Brain microvascular endothelial cell (primary cell): ENCODE data around the gene ADARB2.

ENCODE experiments used
- DNase-seq: peaks from one replicate; pipeline ENCODE4 v3.0.0-alpha.2; 2020
- H3K27ac ChIP-seq: fragments of 250-450 bp; sonication (Bioruptor Pico); 2 replicates; pipeline ENCODE4 v1.5.1; 2020; ENCODE audit warnings: mild to moderate bottlenecking, moderate library complexity
- H3K27me3 ChIP-seq: fragments of 250-450 bp; sonication (Bioruptor Pico); replicated peaks from 2 replicates; pipeline ENCODE4 v1.5.1; 2020; ENCODE audit warnings: mild to moderate bottlenecking
- H3K36me3 ChIP-seq: fragments of 250-450 bp; sonication (Bioruptor Pico); replicated peaks from 2 replicates; pipeline ENCODE4 v1.5.1; 2020; ENCODE audit warnings: mild to moderate bottlenecking
- H3K4me3 ChIP-seq: 2 replicates; pipeline ENCODE4 v1.5.1; 2011; ENCODE audit warnings: low read depth, mild to moderate bottlenecking, control low read depth, low read length, moderate library complexity
- in situ Hi-C: cut with HindIII; loops from 2 replicates; pipeline ENCODE4 v1.10.0; 2017; ENCODE audit warnings: low sequenced_read_pairs, low pct_ligation_motif_present
- TF ChIP-seq, protein P1 (sequence below): IDR thresholded peaks from 2 replicates; pipeline ENCODE4 v1.5.1; 2011; ENCODE audit warnings: low read depth, mild to moderate bottlenecking, moderate library complexity, low read length, control low read depth, inconsistent platforms; ENCODE audit errors: missing control alignments

ADARB2 gene

DNA sequence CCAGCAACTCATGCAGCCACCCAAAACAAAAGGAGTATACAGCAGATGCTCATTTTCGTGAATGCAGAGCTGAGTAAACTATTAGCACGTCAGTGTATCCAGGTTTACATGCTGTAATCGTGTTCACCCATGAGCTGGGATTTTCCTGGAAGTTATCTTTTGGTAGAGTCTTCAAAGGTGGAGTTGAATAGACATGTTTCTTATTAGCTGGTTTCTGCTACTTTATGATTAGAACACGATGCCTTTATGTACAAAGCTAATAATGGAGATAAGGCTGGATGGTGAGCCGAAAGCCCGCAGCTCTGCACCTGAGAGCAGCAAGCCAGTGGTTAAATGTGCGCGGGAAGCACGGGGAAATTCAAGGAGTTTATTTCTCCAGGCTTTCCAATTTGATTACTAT, 123.8 kb downstream of the ADARB2 start:
- no peak for DNase-seq
- TF ChIP-seq, protein P1, sequence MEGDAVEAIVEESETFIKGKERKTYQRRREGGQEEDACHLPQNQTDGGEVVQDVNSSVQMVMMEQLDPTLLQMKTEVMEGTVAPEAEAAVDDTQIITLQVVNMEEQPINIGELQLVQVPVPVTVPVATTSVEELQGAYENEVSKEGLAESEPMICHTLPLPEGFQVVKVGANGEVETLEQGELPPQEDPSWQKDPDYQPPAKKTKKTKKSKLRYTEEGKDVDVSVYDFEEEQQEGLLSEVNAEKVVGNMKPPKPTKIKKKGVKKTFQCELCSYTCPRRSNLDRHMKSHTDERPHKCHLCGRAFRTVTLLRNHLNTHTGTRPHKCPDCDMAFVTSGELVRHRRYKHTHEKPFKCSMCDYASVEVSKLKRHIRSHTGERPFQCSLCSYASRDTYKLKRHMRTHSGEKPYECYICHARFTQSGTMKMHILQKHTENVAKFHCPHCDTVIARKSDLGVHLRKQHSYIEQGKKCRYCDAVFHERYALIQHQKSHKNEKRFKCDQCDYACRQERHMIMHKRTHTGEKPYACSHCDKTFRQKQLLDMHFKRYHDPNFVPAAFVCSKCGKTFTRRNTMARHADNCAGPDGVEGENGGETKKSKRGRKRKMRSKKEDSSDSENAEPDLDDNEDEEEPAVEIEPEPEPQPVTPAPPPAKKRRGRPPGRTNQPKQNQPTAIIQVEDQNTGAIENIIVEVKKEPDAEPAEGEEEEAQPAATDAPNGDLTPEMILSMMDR: no peak
- H3K4me3 ChIP-seq: no peak overlapping the region
- H3K36me3 ChIP-seq: no peaks in the 10 kb centered on the region
- in situ Hi-C loops: no loop called here
- no peaks in the 10 kb centered on the region for H3K27me3 ChIP-seq
- no peak overlapping the region for H3K27ac ChIP-seq

DNA sequence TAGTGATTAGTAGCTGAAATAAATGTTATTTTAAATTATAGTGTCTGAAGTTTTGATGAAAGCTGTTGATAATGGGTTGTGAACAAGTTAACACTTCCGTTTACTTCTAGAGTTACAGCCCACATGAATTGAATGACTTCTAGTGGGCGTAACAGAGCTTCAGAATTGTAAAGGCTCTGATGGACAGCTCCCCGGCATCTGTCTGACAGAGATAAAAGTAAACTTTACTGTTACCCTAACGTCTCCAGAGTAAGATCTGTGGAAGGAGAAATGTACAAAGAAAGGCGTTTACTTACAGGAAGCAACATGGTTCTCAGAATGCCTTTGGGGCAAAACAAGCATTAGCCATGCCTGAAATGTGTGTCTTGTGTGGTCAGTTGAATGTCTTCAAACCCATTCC, 124.4 kb downstream of the ADARB2 start:
- no peaks in the 10 kb centered on the region for H3K27me3 ChIP-seq
- in situ Hi-C loops: no loop called here
- TF ChIP-seq, protein P1: no peak

DNA sequence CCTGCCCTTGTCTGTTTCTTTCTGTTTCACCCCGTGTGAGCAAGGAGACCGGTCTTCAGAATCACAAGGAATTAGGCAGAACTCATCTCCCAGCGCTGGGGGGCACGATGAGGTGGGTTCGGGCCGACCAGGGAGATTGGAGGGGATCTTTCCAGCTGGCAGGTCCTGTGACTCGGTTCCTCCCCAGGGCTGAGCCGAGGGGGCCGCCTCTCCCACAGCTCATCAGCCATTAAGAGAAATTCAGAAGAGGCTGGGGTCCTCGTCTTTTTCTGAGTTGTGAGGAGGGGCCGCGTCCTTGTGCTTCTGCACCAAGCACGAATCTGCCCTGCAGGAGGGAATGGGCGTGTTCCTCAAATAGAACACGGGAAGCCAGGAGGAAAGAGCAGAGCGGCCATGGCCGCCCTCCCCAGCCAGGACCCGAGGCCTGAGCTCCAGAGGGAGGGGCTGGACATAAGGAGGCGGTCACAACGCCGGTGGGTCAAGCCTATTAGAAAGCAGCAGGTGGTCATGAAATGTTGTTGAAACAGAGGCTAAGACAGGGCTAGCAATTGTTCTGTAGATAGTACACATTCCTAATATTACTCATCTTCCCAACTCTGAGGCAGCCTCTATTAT, 125.3 kb downstream of the ADARB2 start:
- H3K27me3 ChIP-seq: no peaks in the 10 kb centered on the region
- no peaks in the 10 kb centered on the region for H3K36me3 ChIP-seq
- in situ Hi-C loops: no loop called here
- DNase-seq: no peak
- H3K4me3 ChIP-seq: no peak overlapping the region
- no peak overlapping the region for H3K27ac ChIP-seq
- TF ChIP-seq, protein P1: no peak

More for the DNA sequence above, 124.4 kb downstream of the ADARB2 start:
- Histone ChIP-seq H3K4me3 (no peak overlapping the region), H3K36me3 (no peaks in the 10 kb centered on the region), H3K27ac (no peak overlapping the region)
- no peak for DNase-seq

DNA sequence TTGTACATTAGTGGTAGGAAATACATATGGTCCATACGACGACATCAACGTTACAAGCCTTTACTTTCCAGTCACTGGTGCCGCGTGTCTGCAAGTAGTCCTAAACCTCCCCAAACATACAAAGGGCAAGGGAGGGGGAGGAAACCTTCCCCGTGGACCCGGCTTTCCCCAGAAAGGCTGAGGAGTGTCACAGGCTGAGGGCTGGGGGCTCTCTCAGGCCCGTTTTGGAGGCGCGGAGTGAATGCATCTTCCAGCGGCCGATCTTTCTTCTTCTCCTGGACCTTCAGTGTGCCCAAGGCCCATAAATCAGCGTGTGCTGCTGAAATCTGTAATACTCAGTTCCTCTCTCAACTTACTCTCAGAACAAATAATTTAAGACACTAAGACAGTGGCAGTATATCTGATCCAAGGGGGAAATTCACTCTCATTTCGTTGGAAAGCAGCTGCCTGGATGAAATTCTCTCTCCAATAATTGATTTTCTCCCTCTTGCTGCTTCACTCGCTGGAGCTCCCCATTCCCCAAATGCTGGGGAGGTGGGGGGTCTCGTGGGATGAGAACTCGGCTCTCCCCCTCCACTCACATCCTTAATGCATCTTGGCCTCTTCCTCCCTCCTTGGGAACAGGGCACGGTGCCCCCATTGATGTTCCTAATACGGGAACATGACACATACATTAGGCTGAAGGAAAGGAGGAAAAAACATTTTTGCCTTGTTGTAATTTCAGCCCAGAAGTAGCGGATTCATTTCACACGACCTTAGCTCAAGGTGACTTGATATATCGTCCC, 126.1 kb downstream of the ADARB2 start:
- DNase-seq: no peak
- H3K4me3 ChIP-seq: no peak overlapping the region
- no peaks in the 10 kb centered on the region for H3K36me3 ChIP-seq
- H3K27ac ChIP-seq: no peak overlapping the region
- in situ Hi-C loops: no loop called here
- H3K27me3 ChIP-seq: no peaks in the 10 kb centered on the region
- TF ChIP-seq, protein P1: no peak

DNA sequence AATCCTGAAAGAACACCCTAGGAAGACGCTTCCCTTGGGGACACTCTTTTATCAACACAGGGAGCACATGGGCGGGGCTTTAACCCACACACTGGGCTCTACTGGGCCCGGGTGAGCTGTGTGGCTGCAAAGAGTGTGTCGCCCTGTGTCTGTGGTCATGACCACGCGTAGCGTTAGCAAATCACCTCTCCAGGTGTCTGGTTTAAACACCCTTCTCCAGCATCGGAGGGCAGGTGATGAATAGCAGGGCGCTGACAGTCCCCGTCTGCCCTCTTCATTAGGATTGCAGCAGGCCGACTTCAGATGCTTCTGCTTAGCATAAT, 127.7 kb downstream of the ADARB2 start:
- Histone ChIP-seq H3K36me3 (no peaks in the 10 kb centered on the region), H3K4me3 (no peak overlapping the region), H3K27ac (no peak overlapping the region), H3K27me3 (no peaks in the 10 kb centered on the region)
- TF ChIP-seq, protein P1: no peak
- in situ Hi-C loops: no loop called here
- no peak for DNase-seq
